ENCODE data around the gene NTM.

Gene NTM

GRCh38 chr11:131632971-131633370 is 262.6 kb downstream of the NTM start:
- DNase-seq: no peak

GRCh38 chr11:131633921-131634715 is 263.7 kb downstream of the NTM start:
- DNase-seq: no peak

GRCh38 chr11:131637469-131638175 is 267.2 kb downstream of the NTM start:
- DNase-seq: no peak

DNA sequence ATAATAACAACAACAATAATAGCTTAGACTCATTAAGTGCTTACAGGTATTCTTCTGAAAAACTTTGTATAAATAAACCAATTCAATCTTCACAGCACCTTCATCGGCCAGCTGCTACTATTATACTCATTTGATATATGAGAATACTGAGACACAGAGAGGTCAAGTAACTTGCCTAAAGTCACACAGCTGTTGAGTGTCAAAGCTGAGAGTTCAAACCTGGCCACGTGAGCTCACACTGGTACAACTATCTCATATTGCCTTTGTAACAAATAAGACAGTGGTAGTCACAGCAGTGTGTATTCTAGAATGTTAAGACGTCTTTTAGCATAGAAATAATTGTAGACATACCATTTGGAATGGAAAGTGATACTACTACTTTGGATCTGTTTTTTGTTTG is 268.5 kb downstream of the NTM start:
- DNase-seq: no peak

DNA sequence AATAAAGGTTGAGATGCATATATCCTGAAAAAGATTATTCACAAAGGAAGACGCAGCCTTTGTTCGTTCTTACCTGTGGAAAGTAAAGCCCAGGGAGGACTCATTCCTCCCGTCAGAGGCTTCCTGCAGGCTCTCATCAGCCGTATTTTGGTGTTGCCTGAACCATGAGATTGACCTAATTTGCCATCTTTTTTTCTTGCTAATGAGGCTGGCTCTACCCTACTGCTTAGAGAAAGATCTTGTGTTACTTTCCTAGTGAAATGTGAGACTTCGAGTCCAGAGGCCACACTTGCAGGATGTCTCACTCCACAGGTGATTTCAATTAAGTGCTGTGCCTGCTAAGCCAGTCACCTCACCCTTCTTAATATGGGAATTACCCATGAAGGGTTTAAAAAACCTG is 269.9 kb downstream of the NTM start:
- no peak for DNase-seq

DNA sequence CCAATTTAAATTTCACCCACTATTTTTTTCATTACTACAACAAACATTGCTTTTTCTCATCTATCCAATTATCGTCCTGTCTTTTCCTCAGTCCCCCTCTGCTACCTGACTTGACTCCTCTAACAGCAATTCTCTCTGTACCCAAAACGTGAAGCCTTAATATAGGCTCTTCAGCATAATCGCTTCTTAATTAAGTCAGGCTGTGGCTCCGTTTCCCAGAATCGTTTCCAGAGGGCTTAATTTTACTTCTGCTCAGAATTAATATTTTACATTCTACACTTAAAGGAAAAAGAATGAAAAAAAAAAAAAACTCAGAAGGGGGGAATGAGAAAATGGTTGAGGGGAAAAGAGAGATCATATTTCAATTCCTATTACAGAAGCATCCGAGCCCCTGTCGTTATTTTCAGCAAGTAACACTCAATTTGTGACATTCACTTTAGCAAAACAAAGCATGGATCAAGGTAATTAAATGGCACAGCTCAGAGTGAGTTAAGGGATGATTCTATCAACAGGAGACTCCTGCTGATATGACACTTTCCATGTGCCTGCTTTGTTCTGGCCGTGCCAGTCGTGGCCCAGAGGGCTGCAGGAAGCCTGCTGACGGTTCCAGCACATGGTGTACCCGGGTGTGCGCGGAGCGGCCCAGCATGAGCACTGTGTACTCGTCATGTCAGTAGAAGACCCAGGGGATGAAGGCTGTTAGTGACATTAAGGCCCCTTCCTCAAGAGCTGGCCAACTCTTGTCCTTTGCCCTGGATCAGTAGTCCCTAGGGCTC is 272.5 kb downstream of the NTM start:
- DNase-seq: peak in 1 of 58 donors; percentile 34

DNA sequence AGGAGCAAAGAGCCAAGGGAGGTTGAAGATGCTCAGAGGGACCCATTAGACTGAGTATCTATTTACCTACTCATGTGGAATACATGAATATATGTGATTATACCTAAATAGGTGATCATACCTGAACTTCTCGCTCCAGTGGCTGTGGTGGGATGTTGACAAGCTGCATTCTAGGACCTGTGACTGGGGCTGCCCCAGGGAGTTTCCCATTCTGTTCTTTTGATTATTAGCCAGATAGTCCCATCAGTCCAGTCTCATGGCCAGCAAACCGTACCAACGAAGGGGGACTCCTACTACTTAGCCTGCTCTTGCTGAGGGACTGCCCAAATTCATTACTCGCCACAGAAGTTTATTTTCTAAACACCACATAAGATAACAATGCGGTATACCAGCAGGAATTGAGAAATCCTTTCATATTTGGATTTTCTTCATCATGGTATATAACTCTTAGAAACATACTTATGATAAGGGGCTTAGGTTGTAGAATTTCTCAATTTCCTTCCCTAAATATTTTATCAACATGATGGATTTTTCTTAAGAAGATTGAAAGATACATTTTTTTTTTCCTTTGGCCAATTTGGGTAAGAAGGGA is 273.9 kb downstream of the NTM start:
- DNase-seq: no peak

- DNase-seq: no peak
These were observed 274.8 kb downstream of the NTM start for GRCh38 chr11:131645237-131645636.

DNA sequence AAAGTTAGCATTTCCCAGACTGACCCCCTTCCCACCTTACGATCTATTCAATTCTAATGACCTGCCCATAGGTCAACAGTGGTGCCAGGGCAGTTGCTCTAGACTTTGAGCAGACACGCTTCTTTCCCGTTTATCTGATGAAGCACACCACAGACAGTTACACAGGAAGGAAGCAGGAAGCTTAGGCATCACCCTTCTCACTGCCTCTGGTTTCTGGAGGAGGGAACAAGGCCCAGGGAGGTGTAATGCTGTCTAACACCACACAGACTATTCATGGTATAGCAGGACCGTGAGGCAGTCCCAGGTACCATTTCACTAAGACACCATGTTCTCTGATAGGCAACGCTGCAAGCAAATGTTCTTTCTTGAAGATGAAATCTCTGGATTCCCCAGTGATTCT is 279.4 kb downstream of the NTM start:
- no peak for DNase-seq

- DNase-seq: no peak
These were observed 281.8 kb downstream of the NTM start for GRCh38 chr11:131652231-131652630.

DNA sequence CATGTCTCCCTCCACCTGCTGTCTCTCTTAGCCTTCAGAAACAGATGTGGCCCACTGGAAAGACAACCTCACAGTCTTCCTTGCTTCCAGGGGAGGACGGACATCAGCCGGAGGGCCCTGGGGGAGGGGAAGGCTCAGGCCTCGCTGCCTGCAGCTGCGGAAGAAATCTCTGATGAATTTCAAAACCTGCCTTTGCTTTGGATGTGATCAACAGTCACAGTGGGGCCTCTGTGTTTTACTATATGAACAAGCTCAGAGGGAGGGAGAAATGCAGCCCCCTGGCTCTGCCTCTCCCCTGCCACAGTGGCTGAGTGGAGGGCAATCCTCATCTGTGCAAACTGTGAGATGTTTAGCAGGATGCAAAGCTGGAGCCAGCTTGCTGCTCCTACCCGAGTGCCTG is 282.8 kb downstream of the NTM start:
- peak in 6 of 58 donors; percentile 29 to 44 (median 36) for DNase-seq

- DNase-seq: no peak
These were observed 284.4 kb downstream of the NTM start for GRCh38 chr11:131654849-131655248.

- no peak for DNase-seq
These were observed 285.9 kb downstream of the NTM start for GRCh38 chr11:131656179-131656838.

GRCh38 chr11:131656839-131657211 is 286.4 kb downstream of the NTM start:
- no peak for DNase-seq

DNA sequence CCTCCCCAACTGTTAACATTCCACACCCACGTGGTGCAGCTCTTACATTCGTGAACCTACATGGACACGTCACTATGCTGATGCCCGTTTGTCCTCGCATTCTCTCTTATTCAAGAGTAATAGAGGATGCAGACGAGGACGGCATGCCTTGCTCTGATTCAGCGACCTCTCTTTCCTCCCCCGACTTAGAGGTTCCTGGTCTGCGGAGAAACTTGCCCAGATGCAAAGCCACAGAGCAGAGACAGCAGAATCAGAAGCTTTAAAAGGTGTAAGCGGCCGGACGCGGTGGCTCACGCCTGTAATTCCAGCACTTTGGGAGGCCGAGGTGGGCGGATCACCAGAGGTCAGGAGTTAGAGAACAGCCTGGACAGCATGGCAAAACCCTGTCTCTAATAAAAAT is 288.0 kb downstream of the NTM start:
- DNase-seq: no peak

GRCh38 chr11:131658952-131659351 is 288.5 kb downstream of the NTM start:
- DNase-seq: no peak

GRCh38 chr11:131659931-131660330 is 289.5 kb downstream of the NTM start:
- DNase-seq: no peak

- no peak for DNase-seq
These were observed 290.7 kb downstream of the NTM start for GRCh38 chr11:131661132-131661531.

DNA sequence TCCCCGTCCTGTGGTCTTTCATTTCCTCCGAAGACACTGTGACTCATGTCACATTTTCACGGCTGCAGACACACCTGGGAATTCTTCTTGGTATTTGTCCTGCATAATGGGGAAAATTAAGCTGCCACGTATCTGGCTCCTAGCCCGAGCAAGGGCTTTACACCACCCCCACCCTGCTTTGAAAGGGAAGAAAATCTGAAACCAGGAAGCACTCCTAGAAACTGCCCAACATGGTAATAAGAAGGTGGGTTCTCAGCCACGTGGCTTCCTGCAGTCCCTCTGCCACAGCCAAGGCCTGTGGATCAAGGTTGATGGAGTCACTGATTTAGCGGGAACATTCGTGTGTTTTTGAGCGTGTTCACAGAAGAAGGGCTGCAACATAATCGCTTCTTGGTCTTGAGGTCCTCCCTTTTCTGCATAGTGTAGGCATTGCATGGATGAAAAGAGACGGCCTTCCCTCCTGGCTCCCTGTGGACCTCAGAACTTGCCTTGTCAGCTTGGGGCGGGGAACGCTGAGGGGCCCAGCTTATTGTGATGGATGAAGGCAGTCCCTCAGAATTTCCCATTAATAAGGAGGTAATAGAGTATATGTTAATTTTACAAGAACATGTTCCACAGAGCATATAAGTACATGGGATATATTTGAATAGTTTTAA is 292.0 kb downstream of the NTM start:
- DNase-seq: peak in 3 of 58 donors; percentile 30 to 43 (median 34)

DNA sequence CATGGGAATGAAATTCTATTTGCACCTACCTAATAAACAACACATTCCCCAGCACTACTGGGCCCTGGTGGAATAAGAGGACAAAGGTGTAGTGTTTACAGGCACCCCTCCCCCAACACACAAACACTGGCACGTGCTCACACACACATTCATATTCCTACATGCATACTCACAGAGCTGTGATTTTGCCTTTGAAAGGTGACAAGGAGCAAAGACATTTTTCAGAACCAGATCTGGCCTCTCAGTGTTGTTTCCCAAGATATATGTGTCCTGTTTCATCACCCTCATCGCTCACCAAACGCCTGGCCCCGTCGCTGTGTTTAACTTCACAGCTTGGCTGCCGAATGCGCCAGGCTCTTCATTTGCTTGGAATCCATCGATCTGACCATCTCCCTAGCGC is 292.6 kb downstream of the NTM start:
- no peak for DNase-seq
